K562 (cell line): Measurements from ENCODE around the gene TOR1AIP1. TPM values are rescaled to one million over a fixed set of nuclear protein-coding genes. Genes with fewer than 3 reads are reported as not detected.

Source experiments
- ARID2 ChIP-seq: fragments of 450-650 bp; IDR thresholded peaks from 2 replicates; pipeline ENCODE4 v1.6.1; 2017; ENCODE audit warnings: antibody characterized with exemption, mild to moderate bottlenecking
- ETS2 ChIP-seq: IDR thresholded peaks from 2 replicates; pipeline ENCODE4 v1.6.1; 2016; ENCODE audit warnings: borderline replicate concordance, missing genetic modification characterization, mild to moderate bottlenecking, moderate library complexity, missing compliant biosample characterization; ENCODE audit not compliant: poor library complexity, severe bottlenecking
- FOSL1 ChIP-seq: fragments of 200-800 bp; sonication (Bioruptor generic); conservative IDR thresholded peaks from 2 replicates; pipeline ENCODE4 v1.6.1; 2016; ENCODE audit warnings: missing genetic modification characterization, missing compliant biosample characterization
- GTF2E2 ChIP-seq: fragments of 200-800 bp; sonication (Bioruptor generic); IDR thresholded peaks from 2 replicates; pipeline ENCODE4 v1.6.1; 2016; ENCODE audit warnings: missing genetic modification characterization, missing compliant biosample characterization
- HCFC1 ChIP-seq: IDR thresholded peaks from 2 replicates; pipeline ENCODE4 v1.6.1; 2012; ENCODE audit warnings: low read depth, low read length, improper control_type of control experiment
- NFXL1 ChIP-seq: fragments of 450-650 bp; formaldehyde crosslinking; IDR thresholded peaks from 2 replicates; pipeline ENCODE4 v1.4.0; 2021; ENCODE audit warnings: mild to moderate bottlenecking
- TOE1 ChIP-seq, 2 experiments: fragments of 450-650 bp in 1 of 2; sonication (generic) in 1 of 2; formaldehyde crosslinking in 1 of 2; IDR thresholded peaks; 2 replicates each; pipeline versions ENCODE4 v1.7.1 to v1.8.0; 2016 to 2022; ENCODE audit warnings: borderline replicate concordance in 2 of 2, mild to moderate bottlenecking in 2 of 2, antibody characterized with exemption in 1 of 2, inconsistent platforms in 1 of 2, low read depth in 1 of 2, missing genetic modification reagents in 1 of 2, moderate library complexity in 1 of 2
- ZZZ3 ChIP-seq: fragments of 450-650 bp; IDR thresholded peaks from 2 replicates; pipeline ENCODE4 v1.6.1; 2016; ENCODE audit warnings: antibody characterized with exemption, mild to moderate bottlenecking, moderate library complexity
- polyA plus RNA-seq, 8 experiments: library from polyadenylated mRNA; depleted of rRNA in 4 of 8; stranded (reverse) in 5 of 8; unstranded in 3 of 8; fragments of >200 nt; fragmentation: Nextera tagmentation in 2 of 8; fragmentation: Illumina TruSeq in 1 of 8; extraction: Ambion mirVana in 2 of 8; extraction: Trizol in 1 of 8; gene quantifications; 2 replicates each; pipeline versions ENCODE4 v1.2.1 to v1.2.3, GENCODE V29; 2011 to 2014; ENCODE audit warnings: inconsistent platforms in 1 of 8, missing spikeins in 1 of 8
- total RNA-seq, 7 experiments: library from RNA; depleted of rRNA in 6 of 7; stranded (reverse); fragments of >200 nt in 6 of 7; fragmentation: Illumina TruSeq in 2 of 7; extraction: Trizol in 2 of 7; gene quantifications; 2 replicates each; pipeline versions ENCODE4 v1.2.1 to v1.2.3, GENCODE V29; 2011 to 2021; ENCODE audit warnings: low replicate concordance in 1 of 7
- TF ChIP-seq, protein P1 (sequence below): fragments of 450-650 bp; IDR thresholded peaks from 2 replicates; pipeline ENCODE4 v1.6.1; 2018; ENCODE audit not compliant: partially characterized antibody
- TF ChIP-seq, protein P2 (sequence below): fragments of 250-450 bp; sonication (Bioruptor Pico); IDR thresholded peaks from 2 replicates; pipeline ENCODE4 v1.5.1; 2021; ENCODE audit warnings: mild to moderate bottlenecking
- TF ChIP-seq, protein P3 (sequence below): fragments of 450-650 bp; formaldehyde crosslinking; IDR thresholded peaks from 2 replicates; pipeline ENCODE4 v1.4.0; 2020; ENCODE audit warnings: mild to moderate bottlenecking, moderate library complexity
- TF ChIP-seq, protein P4 (sequence below): fragments of 250-450 bp; sonication (Bioruptor Pico); IDR thresholded peaks from 2 replicates; pipeline ENCODE4 v1.5.0; 2021; ENCODE audit warnings: mild to moderate bottlenecking, moderate library complexity
- TF ChIP-seq, protein P5 (sequence below): fragments of 450-650 bp; conservative IDR thresholded peaks from 2 replicates; pipeline ENCODE4 v1.6.1; 2016; ENCODE audit warnings: missing genetic modification characterization, low read depth, mild to moderate bottlenecking, control low read depth, missing compliant biosample characterization

Gene TOR1AIP1
- total and polyA plus RNA-seq, 9 of the 15 experiments (the other 6 are each of a cell fraction or from before 2014, with no cell fraction given): 18.1 to 46.9 (median 35.5) TPM

DNA sequence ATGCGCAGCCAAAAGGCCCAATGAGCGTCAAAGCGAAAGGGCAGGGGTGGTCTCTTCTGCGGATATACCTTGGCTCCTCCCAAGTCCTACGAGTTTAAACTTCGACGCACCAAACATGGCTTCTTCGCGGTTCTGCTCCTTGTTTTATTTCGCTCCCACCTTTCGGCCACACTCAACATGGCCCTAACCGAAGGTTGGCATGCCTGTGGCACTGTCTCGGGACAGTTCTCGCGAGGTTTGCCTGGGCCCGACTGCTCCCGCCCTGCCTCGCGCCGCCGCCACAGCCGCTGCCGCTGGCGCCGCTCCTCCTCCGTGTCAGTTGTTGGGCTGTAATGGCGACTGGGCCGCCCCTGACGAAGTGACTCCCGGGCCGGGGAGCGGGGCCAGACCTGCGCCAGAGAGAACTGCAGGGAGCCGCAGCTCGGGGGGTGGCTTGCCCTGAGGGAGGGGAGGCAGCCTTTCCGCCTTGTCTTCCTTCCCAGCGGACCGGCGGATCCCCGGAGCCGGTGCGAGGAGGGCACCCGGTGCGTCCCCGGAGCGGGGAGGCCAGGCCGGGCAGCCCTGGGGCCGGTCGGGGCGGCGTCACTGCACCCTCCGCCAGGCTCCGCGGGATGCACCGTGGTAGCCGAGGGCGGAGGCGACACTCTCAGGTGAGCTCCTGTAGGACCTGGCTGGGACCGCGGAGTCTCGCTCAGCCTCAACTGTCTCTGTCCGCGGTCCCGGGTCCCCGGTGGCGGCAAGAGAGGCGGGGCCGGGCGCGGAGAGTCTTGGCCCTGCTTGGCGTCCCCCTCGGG is 72.6 kb downstream of the TOR1AIP1 start, which contains the start of gene CEP350 (continued):
- TF ChIP-seq, protein P1, sequence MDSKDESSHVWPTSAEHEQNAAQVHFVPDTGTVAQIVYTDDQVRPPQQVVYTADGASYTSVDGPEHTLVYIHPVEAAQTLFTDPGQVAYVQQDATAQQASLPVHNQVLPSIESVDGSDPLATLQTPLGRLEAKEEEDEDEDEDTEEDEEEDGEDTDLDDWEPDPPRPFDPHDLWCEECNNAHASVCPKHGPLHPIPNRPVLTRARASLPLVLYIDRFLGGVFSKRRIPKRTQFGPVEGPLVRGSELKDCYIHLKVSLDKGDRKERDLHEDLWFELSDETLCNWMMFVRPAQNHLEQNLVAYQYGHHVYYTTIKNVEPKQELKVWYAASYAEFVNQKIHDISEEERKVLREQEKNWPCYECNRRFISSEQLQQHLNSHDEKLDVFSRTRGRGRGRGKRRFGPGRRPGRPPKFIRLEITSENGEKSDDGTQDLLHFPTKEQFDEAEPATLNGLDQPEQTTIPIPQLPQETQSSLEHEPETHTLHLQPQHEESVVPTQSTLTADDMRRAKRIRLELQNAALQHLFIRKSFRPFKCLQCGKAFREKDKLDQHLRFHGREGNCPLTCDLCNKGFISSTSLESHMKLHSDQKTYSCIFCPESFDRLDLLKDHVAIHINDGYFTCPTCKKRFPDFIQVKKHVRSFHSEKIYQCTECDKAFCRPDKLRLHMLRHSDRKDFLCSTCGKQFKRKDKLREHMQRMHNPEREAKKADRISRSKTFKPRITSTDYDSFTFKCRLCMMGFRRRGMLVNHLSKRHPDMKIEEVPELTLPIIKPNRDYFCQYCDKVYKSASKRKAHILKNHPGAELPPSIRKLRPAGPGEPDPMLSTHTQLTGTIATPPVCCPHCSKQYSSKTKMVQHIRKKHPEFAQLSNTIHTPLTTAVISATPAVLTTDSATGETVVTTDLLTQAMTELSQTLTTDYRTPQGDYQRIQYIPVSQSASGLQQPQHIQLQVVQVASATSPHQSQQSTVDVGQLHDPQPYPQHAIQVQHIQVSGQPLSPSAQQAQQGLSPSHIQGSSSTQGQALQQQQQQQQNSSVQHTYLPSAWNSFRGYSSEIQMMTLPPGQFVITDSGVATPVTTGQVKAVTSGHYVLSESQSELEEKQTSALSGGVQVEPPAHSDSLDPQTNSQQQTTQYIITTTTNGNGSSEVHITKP: no peak
- TF ChIP-seq, protein P2, sequence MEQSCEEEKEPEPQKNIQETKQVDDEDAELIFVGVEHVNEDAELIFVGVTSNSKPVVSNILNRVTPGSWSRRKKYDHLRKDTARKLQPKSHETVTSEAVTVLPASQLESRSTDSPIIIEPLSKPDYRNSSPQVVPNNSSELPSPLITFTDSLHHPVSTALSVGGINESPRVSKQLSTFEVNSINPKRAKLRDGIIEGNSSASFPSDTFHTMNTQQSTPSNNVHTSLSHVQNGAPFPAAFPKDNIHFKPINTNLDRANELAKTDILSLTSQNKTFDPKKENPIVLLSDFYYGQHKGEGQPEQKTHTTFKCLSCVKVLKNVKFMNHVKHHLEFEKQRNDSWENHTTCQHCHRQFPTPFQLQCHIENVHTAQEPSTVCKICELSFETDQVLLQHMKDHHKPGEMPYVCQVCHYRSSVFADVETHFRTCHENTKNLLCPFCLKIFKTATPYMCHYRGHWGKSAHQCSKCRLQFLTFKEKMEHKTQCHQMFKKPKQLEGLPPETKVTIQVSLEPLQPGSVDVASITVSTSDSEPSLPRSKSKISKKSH (CRISPR knock-in tag): no peak
- TF ChIP-seq GTF2E2 (tag): peak; percentile 83; the same call in 1 of the 2 replicates
- no peak for TF ChIP-seq FOSL1 (tag)
- no peak for TF ChIP-seq ZZZ3
- TF ChIP-seq ARID2: no peak; the same call in 1 of the 2 replicates
- TF ChIP-seq HCFC1: peak; percentile 93
- no peak for TF ChIP-seq NFXL1 (CRISPR knock-in tag)
- TF ChIP-seq, protein P3, sequence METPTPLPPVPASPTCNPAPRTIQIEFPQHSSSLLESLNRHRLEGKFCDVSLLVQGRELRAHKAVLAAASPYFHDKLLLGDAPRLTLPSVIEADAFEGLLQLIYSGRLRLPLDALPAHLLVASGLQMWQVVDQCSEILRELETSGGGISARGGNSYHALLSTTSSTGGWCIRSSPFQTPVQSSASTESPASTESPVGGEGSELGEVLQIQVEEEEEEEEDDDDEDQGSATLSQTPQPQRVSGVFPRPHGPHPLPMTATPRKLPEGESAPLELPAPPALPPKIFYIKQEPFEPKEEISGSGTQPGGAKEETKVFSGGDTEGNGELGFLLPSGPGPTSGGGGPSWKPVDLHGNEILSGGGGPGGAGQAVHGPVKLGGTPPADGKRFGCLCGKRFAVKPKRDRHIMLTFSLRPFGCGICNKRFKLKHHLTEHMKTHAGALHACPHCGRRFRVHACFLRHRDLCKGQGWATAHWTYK (CRISPR knock-in tag): peak; percentile 51; the same call in 1 of the 2 replicates
- no peak for TF ChIP-seq ETS2 (tag)
- 0 out of 2 replicates have a peak, but pooled peaks have one; percentile 20 for TF ChIP-seq TOE1 (IDR thresholded peaks at IDR 0.05; ENCODE audit: borderline replicate concordance)
- no peak for TF ChIP-seq TOE1 (CRISPR knock-in tag; IDR thresholded peaks at IDR 0.05; ENCODE audit: borderline replicate concordance, low read depth)
- TF ChIP-seq, protein P4, sequence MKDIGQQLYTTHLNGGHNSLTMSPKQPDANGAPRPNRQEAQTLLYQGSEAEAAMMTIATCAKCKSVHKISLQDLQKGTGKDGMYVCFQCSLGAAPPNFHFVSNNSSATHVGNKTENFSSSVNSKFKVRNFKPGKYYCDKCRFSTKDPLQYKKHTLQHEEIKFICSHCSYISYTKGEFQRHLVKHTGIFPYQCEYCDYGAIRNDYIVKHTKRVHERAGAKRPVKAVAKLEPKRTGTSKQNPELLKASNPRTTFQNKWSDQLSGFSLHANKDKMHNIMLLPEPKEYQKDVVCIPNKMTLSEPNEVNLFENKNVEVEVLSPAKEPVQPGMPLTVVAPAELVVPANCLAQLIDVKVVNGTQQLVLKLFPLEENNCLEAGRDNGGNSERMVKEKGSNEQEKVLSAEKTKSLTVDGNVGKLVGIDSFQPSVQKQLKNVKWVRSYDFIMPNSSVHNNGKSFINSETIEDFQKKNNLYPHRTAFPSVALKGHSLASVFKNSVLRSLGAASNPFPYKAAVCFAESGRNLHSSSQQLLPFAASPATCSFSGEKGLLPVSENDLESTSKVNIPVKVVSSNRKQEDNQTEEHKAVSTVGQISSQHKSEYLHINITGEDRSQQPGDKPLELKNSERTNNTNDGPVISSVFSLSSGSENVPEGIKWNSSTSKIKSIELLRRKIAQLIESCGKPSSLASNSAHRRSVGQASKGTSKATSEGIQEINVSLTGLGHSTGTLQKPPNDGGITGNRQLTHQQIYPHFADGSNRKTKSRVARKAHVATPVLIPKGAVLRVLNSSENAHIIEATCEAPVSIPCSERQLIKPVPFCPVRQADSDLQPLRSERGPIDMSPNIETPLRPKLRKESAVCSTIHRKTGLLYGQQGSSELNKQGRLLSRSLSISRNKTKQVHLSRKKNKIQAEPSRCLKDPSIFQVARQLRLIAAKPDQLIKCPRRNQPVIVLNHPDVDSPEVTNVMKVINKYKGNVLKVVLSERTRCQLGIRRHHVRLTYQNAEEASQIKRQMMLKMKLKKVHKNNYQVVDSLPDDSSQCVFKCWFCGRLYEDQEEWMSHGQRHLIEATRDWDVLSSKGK (CRISPR knock-in tag): no peak
- TF ChIP-seq, protein P5, sequence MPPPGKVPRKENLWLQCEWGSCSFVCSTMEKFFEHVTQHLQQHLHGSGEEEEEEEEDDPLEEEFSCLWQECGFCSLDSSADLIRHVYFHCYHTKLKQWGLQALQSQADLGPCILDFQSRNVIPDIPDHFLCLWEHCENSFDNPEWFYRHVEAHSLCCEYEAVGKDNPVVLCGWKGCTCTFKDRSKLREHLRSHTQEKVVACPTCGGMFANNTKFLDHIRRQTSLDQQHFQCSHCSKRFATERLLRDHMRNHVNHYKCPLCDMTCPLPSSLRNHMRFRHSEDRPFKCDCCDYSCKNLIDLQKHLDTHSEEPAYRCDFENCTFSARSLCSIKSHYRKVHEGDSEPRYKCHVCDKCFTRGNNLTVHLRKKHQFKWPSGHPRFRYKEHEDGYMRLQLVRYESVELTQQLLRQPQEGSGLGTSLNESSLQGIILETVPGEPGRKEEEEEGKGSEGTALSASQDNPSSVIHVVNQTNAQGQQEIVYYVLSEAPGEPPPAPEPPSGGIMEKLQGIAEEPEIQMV (tag): no peak
